Right lobe of liver (tissue), 6 donors: ENCODE data around the gene BEND5. TPM values are rescaled to one million over a fixed set of nuclear protein-coding genes. Genes with fewer than 3 reads are reported as not detected.

Source experiments
- ATAC-seq, 4 donors: fragments of 200-7000 bp; cut with Tn5 transposase; one replicate each; pipeline ENCODE4 v1.9.1; 2020; ENCODE audit warnings: mild to moderate bottlenecking in 4 of 4, moderate library complexity in 4 of 4
- DNase-seq, 3 donors: peaks; one replicate each; pipeline ENCODE4 v3.0.0-alpha.2; 2020
- H3K27ac ChIP-seq, 3 donors: fragments of 200-600 bp; one replicate each; pipeline ENCODE4 v1.8.0; 2022
- H3K27me3 ChIP-seq, 2 donors: fragments of 200-600 bp; one replicate each; pipeline ENCODE4 v1.8.0; 2022
- H3K36me3 ChIP-seq, 4 donors: fragments of 200-600 bp; sonication (generic) in 1 of 4; one replicate each; pipeline versions ENCODE4 v1.5.1 to v1.8.0; 2017 to 2022; ENCODE audit warnings: control low read depth in 1 of 4
- H3K4me1 ChIP-seq, 4 donors: fragments of 200-600 bp; sonication (generic) in 1 of 4; one replicate each; pipeline versions ENCODE4 v1.5.1 to v1.8.0; 2017 to 2022; ENCODE audit warnings: control low read depth in 1 of 4
- H3K4me3 ChIP-seq, 3 donors: fragments of 200-600 bp; one replicate each; pipeline ENCODE4 v1.8.0; 2022
- H3K9me3 ChIP-seq, 4 donors: fragments of 200-600 bp; sonication (generic) in 1 of 4; one replicate each; pipeline versions ENCODE4 v1.5.1 to v1.8.0; 2017 to 2022; ENCODE audit warnings: control low read depth in 1 of 4
- POLR2A ChIP-seq: fragments of 450-650 bp; IDR thresholded peaks from one replicate; pipeline ENCODE4 v1.6.1; 2017; ENCODE audit warnings: antibody characterized with exemption, mild to moderate bottlenecking
- WGBS: methylation state at CpG from one replicate; pipeline ENCODE4 v1.1.6; 2018; ENCODE audit warnings: low coverage, low lambda C conversion rate; ENCODE audit not compliant: insufficient coverage; ENCODE audit errors: missing lambda C conversion rate; 5-methylcytosine and 5-hydroxymethylcytosine counted together
- intact Hi-C, 2 donors: fragments of 100-400 bp; cut with DNase I; formaldehyde crosslinking; loops; one replicate each; pipeline versions ENCODE4 v1.11.2 to v1.14.1; 2022
- total RNA-seq, 6 experiments: library from RNA; depleted of rRNA in 2 of 6; stranded (reverse); fragments of >200 nt in 2 of 6; fragmentation: NEBNext Ultra II Directional in 3 of 6; extraction: Animal tissue kit (Norgen Biotek cat#: 25700) in 3 of 6; gene quantifications; one replicate each; pipeline versions ENCODE4 v1.1.0 to v1.2.4, GENCODE V29; 2016 to 2023
- TF ChIP-seq, protein P1 (sequence below), 4 donors: fragments of 200-600 bp in 3 of 4; fragments of 450-650 bp in 1 of 4; IDR thresholded peaks; one replicate each; pipeline versions ENCODE4 v1.5.1 to v1.8.0; 2016 to 2022; ENCODE audit warnings: antibody characterized with exemption in 4 of 4, mild to moderate bottlenecking in 2 of 4
- donor health status: DM: no; HTN: yes; CAD: no.
- donor health status: DM: no; HTN: no; CAD: no.
- donor health status: DM: no; HTN: no; CAD: no.
- donor health status: DM: no; HTN: yes; CAD: no.
- donor health status: DM: no; HTN: yes; CAD: no.

BEND5 gene
- total RNA-seq, 6 experiments from 2014 or later = 0.34 to 1.8 (median 0.47) TPM; not detected in 3

DNA sequence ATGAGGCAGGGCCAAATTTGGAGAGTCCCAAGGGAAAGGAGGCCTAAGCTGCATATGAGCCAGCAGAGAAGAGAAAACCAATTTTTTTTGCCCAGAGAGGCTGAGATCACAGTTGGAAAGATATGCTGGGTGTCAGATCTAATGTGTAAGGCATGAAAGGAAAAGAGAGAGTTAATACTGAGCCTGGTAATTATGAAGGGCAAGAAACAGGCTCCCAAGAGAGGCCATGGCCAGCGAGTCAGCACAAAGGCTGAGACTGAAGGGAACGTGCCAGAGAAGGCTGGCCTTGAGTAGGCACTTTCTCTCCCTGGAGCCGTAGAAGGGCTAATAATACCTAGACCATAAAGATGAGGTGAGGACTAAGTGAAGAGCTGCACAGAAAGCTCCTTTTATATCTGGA, 31.8 kb upstream of the BEND5 start:
- ATAC-seq = no peak

GRCh38 chr1:48807554-48808260, 31.0 kb upstream of the BEND5 start:
- H3K4me3 ChIP-seq = no peak overlapping the region
- intact Hi-C loops = no loop called here
- DNase-seq = no peak
- TF ChIP-seq, protein P1, sequence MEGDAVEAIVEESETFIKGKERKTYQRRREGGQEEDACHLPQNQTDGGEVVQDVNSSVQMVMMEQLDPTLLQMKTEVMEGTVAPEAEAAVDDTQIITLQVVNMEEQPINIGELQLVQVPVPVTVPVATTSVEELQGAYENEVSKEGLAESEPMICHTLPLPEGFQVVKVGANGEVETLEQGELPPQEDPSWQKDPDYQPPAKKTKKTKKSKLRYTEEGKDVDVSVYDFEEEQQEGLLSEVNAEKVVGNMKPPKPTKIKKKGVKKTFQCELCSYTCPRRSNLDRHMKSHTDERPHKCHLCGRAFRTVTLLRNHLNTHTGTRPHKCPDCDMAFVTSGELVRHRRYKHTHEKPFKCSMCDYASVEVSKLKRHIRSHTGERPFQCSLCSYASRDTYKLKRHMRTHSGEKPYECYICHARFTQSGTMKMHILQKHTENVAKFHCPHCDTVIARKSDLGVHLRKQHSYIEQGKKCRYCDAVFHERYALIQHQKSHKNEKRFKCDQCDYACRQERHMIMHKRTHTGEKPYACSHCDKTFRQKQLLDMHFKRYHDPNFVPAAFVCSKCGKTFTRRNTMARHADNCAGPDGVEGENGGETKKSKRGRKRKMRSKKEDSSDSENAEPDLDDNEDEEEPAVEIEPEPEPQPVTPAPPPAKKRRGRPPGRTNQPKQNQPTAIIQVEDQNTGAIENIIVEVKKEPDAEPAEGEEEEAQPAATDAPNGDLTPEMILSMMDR (IDR thresholded peaks at IDR 0.05) = no peak
- H3K27ac ChIP-seq = no peak overlapping the region
- H3K4me1 ChIP-seq = no peaks in the 10 kb centered on the region
- no peaks in the 10 kb centered on the region for H3K27me3 ChIP-seq
- H3K9me3 ChIP-seq = no peaks in the 10 kb centered on the region
- H3K36me3 ChIP-seq = no peaks in the 10 kb centered on the region
- 53% methylated on average over 4 of the region's 4 CpGs for WGBS
- ATAC-seq = no peak

More for the DNA sequence above, 31.8 kb upstream of the BEND5 start:
- Histone ChIP-seq H3K9me3 (no peaks in the 10 kb centered on the region), H3K27me3 (no peaks in the 10 kb centered on the region), H3K4me1 (no peaks in the 10 kb centered on the region), H3K4me3 (no peak overlapping the region), H3K27ac (no peak overlapping the region), H3K36me3 (no peaks in the 10 kb centered on the region)
- no peak for TF ChIP-seq POLR2A
- TF ChIP-seq, protein P1 (IDR thresholded peaks at IDR 0.05) = no peak
- DNase-seq = no peak
- 66% methylated on average over 3 of the region's 3 CpGs for WGBS
- intact Hi-C loops = no loop called here

DNA sequence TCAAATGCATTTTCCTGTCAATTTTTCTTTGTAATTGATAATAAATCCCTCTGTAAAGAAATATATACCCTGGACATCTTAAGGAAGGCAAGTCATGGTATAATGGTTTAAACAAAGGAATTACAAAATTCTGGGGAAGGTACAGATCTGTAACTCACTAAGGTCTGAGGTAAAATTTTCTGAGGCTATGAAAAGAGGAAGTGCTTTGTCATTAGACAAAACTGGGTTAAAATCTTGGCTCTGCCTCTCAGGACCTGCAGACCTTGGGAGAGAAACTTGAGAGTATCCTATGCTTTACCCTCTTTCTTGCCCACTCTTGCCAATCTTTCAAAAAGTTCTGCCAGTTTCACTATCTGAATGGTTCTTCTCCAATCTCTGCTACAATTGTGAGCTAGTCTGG, 26.8 kb upstream of the BEND5 start:
- no peak for TF ChIP-seq POLR2A
- TF ChIP-seq, protein P1 (IDR thresholded peaks at IDR 0.05) = no peak
- H3K27me3 ChIP-seq = no peaks in the 10 kb centered on the region
- no peak overlapping the region for H3K4me3 ChIP-seq
- intact Hi-C loops = no loop called here
- ATAC-seq (no peak), DNase-seq (no peak)
- H3K27ac ChIP-seq = no peak overlapping the region
- H3K4me1 ChIP-seq = no peaks in the 10 kb centered on the region
- H3K9me3 ChIP-seq = no peaks in the 10 kb centered on the region
- no peaks in the 10 kb centered on the region for H3K36me3 ChIP-seq

DNA sequence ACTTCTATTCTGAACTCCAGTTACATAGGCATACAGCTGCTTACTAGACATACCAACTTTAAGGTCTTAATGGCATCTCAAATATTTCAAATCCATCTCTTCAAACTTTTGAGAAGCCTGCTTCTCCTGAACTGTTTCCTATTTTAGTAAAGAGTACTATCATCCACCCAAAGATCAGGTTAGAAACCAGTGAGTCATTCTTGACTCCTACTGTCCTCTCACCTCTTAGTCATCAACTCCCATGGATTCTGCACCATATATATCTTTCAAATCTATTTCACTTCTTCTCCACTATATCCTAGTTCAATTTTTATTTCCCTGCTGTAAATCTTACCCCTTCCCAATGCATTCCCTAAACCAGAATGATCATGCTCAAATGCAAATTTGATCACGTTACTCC, 18.1 kb upstream of the BEND5 start:
- no peaks in the 10 kb centered on the region for H3K4me1 ChIP-seq
- DNase-seq = no peak
- 0% methylated on average over 1 of the region's 1 CpG for WGBS
- intact Hi-C loops = no loop called here
- no peaks in the 10 kb centered on the region for H3K27me3 ChIP-seq
- no peak overlapping the region for H3K27ac ChIP-seq
- ATAC-seq = no peak
- no peaks in the 10 kb centered on the region for H3K9me3 ChIP-seq
- TF ChIP-seq, protein P1 (IDR thresholded peaks at IDR 0.05) = no peak
- no peak for TF ChIP-seq POLR2A
- H3K4me3 ChIP-seq = no peak overlapping the region
- H3K36me3 ChIP-seq = no peaks in the 10 kb centered on the region

GRCh38 chr1:48793863-48794262, 17.2 kb upstream of the BEND5 start:
- 30% methylated on average over 1 of the region's 1 CpG for WGBS
- intact Hi-C loops = no loop called here
- H3K27ac ChIP-seq = no peak overlapping the region

More at GRCh38 chr1:48793863-48794262, 17.2 kb upstream of the BEND5 start:
- no peaks in the 10 kb centered on the region for H3K27me3 ChIP-seq
- TF ChIP-seq POLR2A = no peak
- TF ChIP-seq, protein P1 (IDR thresholded peaks at IDR 0.05) = no peak
- no peaks in the 10 kb centered on the region for H3K9me3 ChIP-seq
- DNase-seq (no peak), ATAC-seq (peak in 1 of 4 donors; percentile 7)
- H3K36me3 ChIP-seq = no peaks in the 10 kb centered on the region
- H3K4me3 ChIP-seq = no peak overlapping the region
- H3K4me1 ChIP-seq = no peaks in the 10 kb centered on the region
